AG20443 (cell line): ENCODE results near the gene FUOM.
"Not testable (repeated sequence)": the region's sequence is repeated elsewhere in the genome, so short reads cannot be mapped to it uniquely, and the experiment has no call there.

Source experiments
- DNase-seq: peaks from one replicate; pipeline ENCODE4 v3.0.0; 2012; ENCODE audit warnings: low spot score, mixed read lengths

FUOM gene

GRCh38 chr10:133368153-133368552 lies 10.3 kb upstream of the FUOM start:
- DNase-seq: no peak

GRCh38 chr10:133367461-133367860 lies 9.6 kb upstream of the FUOM start:
- DNase-seq: not testable (repeated sequence)

GRCh38 chr10:133366751-133367150 lies 8.9 kb upstream of the FUOM start:
- DNase-seq: no peak

- DNase-seq: no peak
Observed at GRCh38 chr10:133366130-133366478, 8.3 kb upstream of the FUOM start.

GRCh38 chr10:133365461-133366129 lies 7.8 kb upstream of the FUOM start:
- no peak for DNase-seq

- DNase-seq: no peak
Observed at GRCh38 chr10:133364645-133365431, 7.0 kb upstream of the FUOM start.

GRCh38 chr10:133362846-133363245 lies 5.0 kb upstream of the FUOM start:
- no peak for DNase-seq

- no peak for DNase-seq
Observed at GRCh38 chr10:133361773-133362441, 4.1 kb upstream of the FUOM start.

- no peak for DNase-seq
Observed at GRCh38 chr10:133361227-133361626, 3.4 kb upstream of the FUOM start.

- DNase-seq: no peak
Observed at GRCh38 chr10:133359972-133360610, 2.3 kb upstream of the FUOM start.

- no peak for DNase-seq
Observed at GRCh38 chr10:133359554-133359971, 1.7 kb upstream of the FUOM start.

GRCh38 chr10:133358925-133359310 lies 1.1 kb upstream of the FUOM start:
- DNase-seq: no peak

- peak; percentile 70 for DNase-seq
Observed at GRCh38 chr10:133358162-133358924, 524 bp upstream of the FUOM start.

GRCh38 chr10:133356549-133357284 lies 1.1 kb downstream of the FUOM start:
- DNase-seq: no peak

- no peak for DNase-seq
Observed at GRCh38 chr10:133355991-133356390, 1.8 kb downstream of the FUOM start.

GRCh38 chr10:133355266-133355665 lies 2.6 kb downstream of the FUOM start:
- no peak for DNase-seq

GRCh38 chr10:133354672-133355240 lies 3.1 kb downstream of the FUOM start:
- no peak for DNase-seq

- no peak for DNase-seq
Observed at GRCh38 chr10:133353988-133354605, 3.7 kb downstream of the FUOM start.

- no peak for DNase-seq
Observed at GRCh38 chr10:133353202-133353959, 4.4 kb downstream of the FUOM start.
